Measurements from ENCODE around the gene KCNK6.

DNA sequence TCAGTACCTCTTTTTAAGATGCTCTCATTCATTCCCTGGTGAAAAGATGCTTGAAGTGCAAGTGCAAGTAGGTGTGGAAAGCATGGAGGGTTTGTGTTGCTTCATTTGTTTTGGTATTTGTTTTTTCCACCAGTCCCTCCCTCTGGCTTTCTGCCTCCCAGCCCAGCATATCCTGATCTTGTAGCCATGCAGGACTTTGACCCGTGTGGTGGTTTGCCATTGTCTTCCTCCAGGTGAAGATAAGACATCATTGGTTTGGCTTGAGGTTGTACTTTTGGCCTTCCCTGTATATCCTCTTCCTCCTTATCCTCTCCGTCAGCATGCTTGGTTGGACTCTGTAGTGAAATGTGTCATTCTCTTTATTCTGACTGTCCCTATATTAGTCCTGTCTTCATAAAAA is 46.1 kb upstream of the KCNK6 start:
- TF ChIP-seq POLR2A (IDR thresholded peaks at IDR 0.05; ENCODE audit: low read depth, low read length), result no peak
- TF ChIP-seq POU2F2 (IDR thresholded peaks at IDR 0.05; ENCODE audit: low read depth, low read length), result no peak

Data from GM12891 (cell line).